SU-DHL-6 (cell line): Measurements from ENCODE around the gene ZSWIM1.

Experiments used
- H2AFZ ChIP-seq: fragments of 200-600 bp; sonication (generic); 2 replicates; pipeline ENCODE4 v1.6.1; 2014; ENCODE audit warnings: low read depth, mild to moderate bottlenecking, moderate library complexity, mixed read lengths, antibody characterized with exemption, low read length; ENCODE audit not compliant: severe bottlenecking
- H3F3A ChIP-seq: fragments of 200-600 bp; shearing (Covaris generic); 2 replicates; pipeline ENCODE4 v1.6.0; 2016; ENCODE audit warnings: antibody characterized with exemption, mild to moderate bottlenecking; ENCODE audit not compliant: insufficient read depth
- H3K27ac ChIP-seq: fragments of 200-600 bp; sonication (generic); 2 replicates; pipeline ENCODE4 v1.5.1; 2016; ENCODE audit warnings: low read depth, mild to moderate bottlenecking, low read length, moderate library complexity, mixed read lengths
- H3K27me3 ChIP-seq: fragments of 200-600 bp; sonication (generic), shearing (Covaris generic); 2 replicates; pipeline ENCODE4 v1.6.0; 2014; ENCODE audit warnings: mild to moderate bottlenecking, low read length
- H3K36me3 ChIP-seq: fragments of 200-600 bp; sonication (generic); 2 replicates; pipeline ENCODE4 v1.6.1; 2014; ENCODE audit warnings: mild to moderate bottlenecking, low read length, mixed read lengths
- H3K4me2 ChIP-seq: fragments of 300-600, 200-600 bp; shearing (Covaris generic), sonication (generic); 2 replicates; pipeline ENCODE4 v1.6.0; 2014; ENCODE audit warnings: low read length, low read depth, mild to moderate bottlenecking; ENCODE audit not compliant: poor library complexity, severe bottlenecking
- H3K4me3 ChIP-seq: fragments of 200-600 bp; sonication (generic); 2 replicates; pipeline ENCODE4 v1.5.1; 2014; ENCODE audit warnings: antibody characterized with exemption, low read length, mild to moderate bottlenecking, mixed read lengths; ENCODE audit not compliant: insufficient read depth, poor library complexity, severe bottlenecking
- H3K79me2 ChIP-seq: fragments of 200-600 bp; sonication (generic); 2 replicates; pipeline ENCODE4 v1.6.1; 2014; ENCODE audit warnings: mild to moderate bottlenecking, low read length, moderate library complexity; ENCODE audit not compliant: insufficient read depth
- H3K9ac ChIP-seq: fragments of 200-600 bp; sonication (generic); 2 replicates; pipeline ENCODE4 v1.7.0; 2014; ENCODE audit warnings: mild to moderate bottlenecking, low read length
- H3K9me2 ChIP-seq: fragments of 200-600 bp; sonication (generic); replicated peaks from 2 replicates; pipeline ENCODE4 v1.6.1; 2014; ENCODE audit warnings: low read length; ENCODE audit not compliant: insufficient read depth
- H3K9me3 ChIP-seq: fragments of 200-600 bp; sonication (generic); 2 replicates; pipeline ENCODE4 v1.6.1; 2014; ENCODE audit warnings: low read length, mixed read lengths; ENCODE audit not compliant: insufficient read depth
- H4K20me1 ChIP-seq: fragments of 200-600 bp; sonication (generic); 2 replicates; pipeline ENCODE4 v1.6.1; 2014; ENCODE audit warnings: low read depth, mild to moderate bottlenecking, antibody characterized with exemption, low read length, moderate library complexity, mixed read lengths
- EZH2phosphoT487 ChIP-seq: fragments of 200-600 bp; sonication (generic), shearing (Covaris generic); conservative IDR thresholded peaks from 2 replicates; pipeline ENCODE4 v1.6.1; 2018; ENCODE audit warnings: mild to moderate bottlenecking, antibody characterized with exemption, low read length, moderate library complexity, mixed read lengths
- TF ChIP-seq, protein P1 (sequence below): fragments of 200-600 bp; sonication (generic); IDR thresholded peaks from one replicate; pipeline ENCODE4 v1.5.1; 2017; ENCODE audit warnings: antibody characterized with exemption, mild to moderate bottlenecking, low read length, moderate library complexity; ENCODE audit not compliant: insufficient read depth, poor library complexity, severe bottlenecking

ZSWIM1 gene

DNA sequence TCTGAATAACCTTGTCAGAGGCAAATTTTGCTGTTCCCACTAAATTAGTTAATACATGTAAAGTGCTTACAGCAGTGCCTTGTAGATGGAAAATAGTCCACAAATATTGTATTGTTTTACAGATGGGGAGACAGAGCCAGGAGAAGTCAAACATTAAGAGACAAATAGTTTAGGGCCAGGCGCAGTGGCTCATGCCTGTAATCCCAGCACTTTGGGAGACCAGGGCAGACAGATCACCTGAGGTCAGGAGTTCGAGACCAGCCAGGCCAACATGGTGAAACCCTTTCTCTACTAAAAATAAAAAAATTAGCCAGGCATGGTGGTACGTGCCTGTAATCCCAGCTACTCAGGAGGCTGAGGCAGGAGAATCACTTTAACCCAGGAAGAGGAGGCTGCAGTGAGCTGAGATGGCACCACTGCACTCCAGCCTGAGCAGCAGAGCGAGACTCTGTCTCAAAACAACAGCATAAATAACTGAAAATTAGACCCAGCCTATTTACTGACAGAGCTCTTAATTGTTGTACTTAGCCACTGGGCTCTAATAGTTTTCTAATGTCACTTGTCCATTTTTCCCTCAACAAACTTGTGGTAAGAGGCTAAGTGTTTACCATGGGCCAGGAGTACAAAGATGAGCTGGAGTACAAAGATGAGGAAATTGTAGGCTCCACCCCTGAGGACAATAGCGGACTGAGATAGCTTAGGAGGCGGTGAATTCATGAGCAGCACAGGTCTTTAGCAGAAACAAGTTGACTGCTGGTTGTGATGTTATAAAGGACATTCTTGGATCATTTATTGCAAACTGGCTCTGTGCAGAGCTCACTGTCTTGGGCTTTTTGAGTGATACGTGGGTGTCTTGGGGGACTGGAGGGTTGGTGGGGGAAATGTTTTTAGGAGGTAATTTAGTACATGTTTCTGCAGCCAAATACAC lies 17.2 kb upstream of the ZSWIM1 start:
- no peak overlapping the region for H3K9ac ChIP-seq
- H4K20me1 ChIP-seq = no peaks in the 10 kb centered on the region
- H3K27me3 ChIP-seq = no peaks in the 10 kb centered on the region
- H3K27ac ChIP-seq = no peak overlapping the region
- no peak overlapping the region for H3K4me2 ChIP-seq
- TF ChIP-seq EZH2phosphoT487 = no peak
- TF ChIP-seq, protein P1, sequence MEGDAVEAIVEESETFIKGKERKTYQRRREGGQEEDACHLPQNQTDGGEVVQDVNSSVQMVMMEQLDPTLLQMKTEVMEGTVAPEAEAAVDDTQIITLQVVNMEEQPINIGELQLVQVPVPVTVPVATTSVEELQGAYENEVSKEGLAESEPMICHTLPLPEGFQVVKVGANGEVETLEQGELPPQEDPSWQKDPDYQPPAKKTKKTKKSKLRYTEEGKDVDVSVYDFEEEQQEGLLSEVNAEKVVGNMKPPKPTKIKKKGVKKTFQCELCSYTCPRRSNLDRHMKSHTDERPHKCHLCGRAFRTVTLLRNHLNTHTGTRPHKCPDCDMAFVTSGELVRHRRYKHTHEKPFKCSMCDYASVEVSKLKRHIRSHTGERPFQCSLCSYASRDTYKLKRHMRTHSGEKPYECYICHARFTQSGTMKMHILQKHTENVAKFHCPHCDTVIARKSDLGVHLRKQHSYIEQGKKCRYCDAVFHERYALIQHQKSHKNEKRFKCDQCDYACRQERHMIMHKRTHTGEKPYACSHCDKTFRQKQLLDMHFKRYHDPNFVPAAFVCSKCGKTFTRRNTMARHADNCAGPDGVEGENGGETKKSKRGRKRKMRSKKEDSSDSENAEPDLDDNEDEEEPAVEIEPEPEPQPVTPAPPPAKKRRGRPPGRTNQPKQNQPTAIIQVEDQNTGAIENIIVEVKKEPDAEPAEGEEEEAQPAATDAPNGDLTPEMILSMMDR = no peak
- H3K9me3 ChIP-seq = no peaks in the 10 kb centered on the region
- H3K4me3 ChIP-seq = no peak overlapping the region
- no peaks in the 10 kb centered on the region for H3K9me2 ChIP-seq
- no peaks in the 10 kb centered on the region for H3K36me3 ChIP-seq
- no peaks in the 10 kb centered on the region for H3F3A ChIP-seq
- no peaks in the 10 kb centered on the region for H3K79me2 ChIP-seq
- no peak overlapping the region for H2AFZ ChIP-seq

- no peaks in the 10 kb centered on the region for H3K9me2 ChIP-seq
- H3K4me3 ChIP-seq = no peak overlapping the region
- H3K27ac ChIP-seq = no peak overlapping the region
- H3K36me3 ChIP-seq = no peaks in the 10 kb centered on the region
- H3K4me2 ChIP-seq = no peak overlapping the region
- H3K9ac ChIP-seq = no peak overlapping the region
- no peaks in the 10 kb centered on the region for H3F3A ChIP-seq
- no peaks in the 10 kb centered on the region for H3K27me3 ChIP-seq
- no peak for TF ChIP-seq EZH2phosphoT487
- TF ChIP-seq, protein P1 = no peak
- no peaks in the 10 kb centered on the region for H3K79me2 ChIP-seq
- H2AFZ ChIP-seq = no peak overlapping the region
- H3K9me3 ChIP-seq = no peaks in the 10 kb centered on the region
- no peaks in the 10 kb centered on the region for H4K20me1 ChIP-seq
Measured at GRCh38 chr20:45866454-45866853, 14.6 kb upstream of the ZSWIM1 start.

- no peaks in the 10 kb centered on the region for H3K79me2 ChIP-seq
- H3K9ac ChIP-seq = no peak overlapping the region
- H3K4me2 ChIP-seq = no peak overlapping the region
- no peaks in the 10 kb centered on the region for H3F3A ChIP-seq
- no peaks in the 10 kb centered on the region for H3K9me2 ChIP-seq
- TF ChIP-seq, protein P1 = no peak
- no peak for TF ChIP-seq EZH2phosphoT487
- H3K4me3 ChIP-seq = no peak overlapping the region
- H3K36me3 ChIP-seq = no peaks in the 10 kb centered on the region
- H3K9me3 ChIP-seq = no peaks in the 10 kb centered on the region
- H3K27me3 ChIP-seq = no peaks in the 10 kb centered on the region
- H2AFZ ChIP-seq = no peak overlapping the region
- H3K27ac ChIP-seq = no peak overlapping the region
- no peaks in the 10 kb centered on the region for H4K20me1 ChIP-seq
Measured at GRCh38 chr20:45867136-45867818, 13.8 kb upstream of the ZSWIM1 start.
